ENCODE data around the gene RANBP1. TPM values are rescaled to one million over a fixed set of nuclear protein-coding genes. Genes with fewer than 3 reads are reported as not detected.
A peak's percentile ranks its signal among the peaks of the same experiment; 100 is the strongest.

RANBP1 gene
- total and polyA plus RNA-seq, 2 of the 13 experiments (the other 11 are each of a cell fraction or from before 2014, with no cell fraction given): 181 to 492 TPM

- TF ChIP-seq ZBTB33 (CRISPR knock-in tag; IDR thresholded peaks at IDR 0.05) (no peak; the same call in 1 of the 2 replicates), SMC3 (IDR thresholded peaks at IDR 0.05; ENCODE audit: low read length) (peak; percentile 36), U2AF2 (IDR thresholded peaks at IDR 0.05; ENCODE audit: low read depth, low read length) (no peak), BCL6 (CRISPR knock-in tag; IDR thresholded peaks at IDR 0.05) (no peak), ZNF280B (CRISPR knock-in tag; IDR thresholded peaks at IDR 0.05; ENCODE audit: borderline replicate concordance) (peak; percentile 24; the same call in 1 of the 2 replicates), MBD4 (IDR thresholded peaks at IDR 0.05; ENCODE audit: borderline replicate concordance, low read length) (no peak), MTA3 (CRISPR knock-in tag; IDR thresholded peaks at IDR 0.05) (no peak), TFDP1 (CRISPR knock-in tag; IDR thresholded peaks at IDR 0.05; ENCODE audit: borderline replicate concordance) (no peak), ZNF563 (CRISPR knock-in tag; IDR thresholded peaks at IDR 0.05) (peak; percentile 43; the same call in 1 of the 2 replicates), IKZF5 (CRISPR knock-in tag; IDR thresholded peaks at IDR 0.05) (0 out of 2 replicates have a peak, but pooled peaks have one; percentile 19), ZFP36L1 (CRISPR knock-in tag; IDR thresholded peaks at IDR 0.05) (no peak), PRDM4 (CRISPR knock-in tag; IDR thresholded peaks at IDR 0.05; ENCODE audit: borderline replicate concordance) (no peak), KMT2A (CRISPR knock-in tag; IDR thresholded peaks at IDR 0.05) (no peak), TCF7 (IDR thresholded peaks at IDR 0.05; ENCODE audit: low read depth) (peak; percentile 67; the same call in 1 of the 2 replicates)
Observed at GRCh38 chr22:20128902-20129746, 13.2 kb downstream of the RANBP1 start (continued).
